ENCODE measurements around the gene BCOR. TPM values are rescaled to one million over a fixed set of nuclear protein-coding genes. Genes with fewer than 3 reads are reported as not detected.

BCOR gene
- total RNA-seq, 4 donors from 2014 or later: 20.9 to 36.0 (median 32.5) TPM

DNA sequence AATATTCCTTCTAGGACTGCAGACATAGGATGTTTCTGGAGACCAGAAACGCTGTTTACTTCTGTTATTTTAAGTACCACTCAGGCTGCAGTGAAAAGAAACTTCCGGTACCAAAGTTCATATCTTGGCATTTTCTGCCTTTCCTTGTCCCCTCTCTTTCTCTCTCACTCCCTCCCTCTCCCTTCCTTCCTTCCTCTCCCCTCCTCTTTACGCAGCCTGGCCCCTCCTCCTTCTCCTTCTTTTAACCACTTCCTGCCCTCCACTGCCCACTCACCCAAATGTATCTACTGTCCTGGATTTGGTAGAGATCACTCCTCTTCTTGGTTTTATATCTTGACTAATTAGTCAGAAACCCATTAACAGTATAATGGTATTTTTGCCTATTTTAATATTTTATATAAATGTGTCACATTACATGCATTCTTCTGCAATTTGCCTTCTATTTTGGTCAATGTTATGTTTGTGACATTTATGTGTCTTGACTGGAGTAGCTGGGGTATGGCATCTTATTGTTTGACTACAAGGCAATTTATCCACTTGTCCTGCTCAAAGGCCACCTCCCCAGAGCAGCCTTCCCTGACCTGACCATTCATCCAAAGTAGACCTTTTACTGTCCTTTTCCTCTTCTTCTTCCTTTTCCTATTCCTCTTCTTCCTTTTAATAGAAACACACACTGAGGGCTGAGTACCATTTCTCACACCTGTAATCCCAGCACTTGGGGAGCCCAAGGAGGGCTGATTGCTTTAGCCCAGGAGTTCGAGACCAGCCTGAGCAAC is 56.9 kb downstream of the BCOR start:
- WGBS: 49% methylated on average over 4 of the region's 4 CpGs
- DNase-seq (ENCODE audit: low spot score in 2 of 2): no peak

DNA sequence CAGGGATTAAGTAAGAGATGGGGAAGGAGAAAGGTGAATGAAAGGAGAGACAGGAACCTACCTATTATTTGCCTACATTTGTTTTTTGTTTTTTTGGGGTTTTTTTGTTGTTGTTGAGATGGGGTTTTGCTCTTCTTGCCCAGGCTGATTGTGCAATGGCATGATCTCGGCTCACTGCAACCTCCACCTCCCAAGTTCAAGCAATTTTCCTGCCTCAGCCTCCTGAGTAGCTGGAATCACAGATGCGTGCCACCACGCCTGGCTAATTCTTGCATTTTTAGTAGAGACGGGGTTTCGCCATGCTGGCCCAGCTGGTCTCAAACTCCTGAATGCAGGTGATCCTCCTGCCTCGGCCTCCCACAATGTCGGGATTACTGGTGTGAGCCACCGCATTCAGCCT is 57.9 kb downstream of the BCOR start:
- H3K36me3 ChIP-seq: no peaks in the 10 kb centered on the region
- no peaks in the 10 kb centered on the region for H3K27me3 ChIP-seq
- no peak overlapping the region for H3K27ac ChIP-seq
- WGBS: 92% methylated on average over 8 of the region's 8 CpGs
- H3K9me3 ChIP-seq: no peaks in the 10 kb centered on the region
- no peak for DNase-seq (ENCODE audit: low spot score in 2 of 2)
- TF ChIP-seq POLR2A (IDR thresholded peaks at IDR 0.05) (no peak), POLR2AphosphoS5 (IDR thresholded peaks at IDR 0.05) (no peak), EP300 (IDR thresholded peaks at IDR 0.05) (no peak)
- TF ChIP-seq, protein P1, sequence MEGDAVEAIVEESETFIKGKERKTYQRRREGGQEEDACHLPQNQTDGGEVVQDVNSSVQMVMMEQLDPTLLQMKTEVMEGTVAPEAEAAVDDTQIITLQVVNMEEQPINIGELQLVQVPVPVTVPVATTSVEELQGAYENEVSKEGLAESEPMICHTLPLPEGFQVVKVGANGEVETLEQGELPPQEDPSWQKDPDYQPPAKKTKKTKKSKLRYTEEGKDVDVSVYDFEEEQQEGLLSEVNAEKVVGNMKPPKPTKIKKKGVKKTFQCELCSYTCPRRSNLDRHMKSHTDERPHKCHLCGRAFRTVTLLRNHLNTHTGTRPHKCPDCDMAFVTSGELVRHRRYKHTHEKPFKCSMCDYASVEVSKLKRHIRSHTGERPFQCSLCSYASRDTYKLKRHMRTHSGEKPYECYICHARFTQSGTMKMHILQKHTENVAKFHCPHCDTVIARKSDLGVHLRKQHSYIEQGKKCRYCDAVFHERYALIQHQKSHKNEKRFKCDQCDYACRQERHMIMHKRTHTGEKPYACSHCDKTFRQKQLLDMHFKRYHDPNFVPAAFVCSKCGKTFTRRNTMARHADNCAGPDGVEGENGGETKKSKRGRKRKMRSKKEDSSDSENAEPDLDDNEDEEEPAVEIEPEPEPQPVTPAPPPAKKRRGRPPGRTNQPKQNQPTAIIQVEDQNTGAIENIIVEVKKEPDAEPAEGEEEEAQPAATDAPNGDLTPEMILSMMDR (IDR thresholded peaks at IDR 0.05): no peak
- no peaks in the 10 kb centered on the region for H3K4me1 ChIP-seq
- no peak overlapping the region for H3K4me3 ChIP-seq

More for the DNA sequence above, 56.9 kb downstream of the BCOR start:
- no peak for TF ChIP-seq POLR2AphosphoS5 (IDR thresholded peaks at IDR 0.05)
- TF ChIP-seq POLR2A (IDR thresholded peaks at IDR 0.05): no peak
- TF ChIP-seq EP300 (IDR thresholded peaks at IDR 0.05): no peak
- TF ChIP-seq, protein P1 (IDR thresholded peaks at IDR 0.05): no peak
- Histone ChIP-seq H3K4me3 (no peak overlapping the region), H3K4me1 (no peaks in the 10 kb centered on the region), H3K9me3 (no peaks in the 10 kb centered on the region), H3K27me3 (no peaks in the 10 kb centered on the region), H3K36me3 (no peaks in the 10 kb centered on the region), H3K27ac (no peak overlapping the region)

DNA sequence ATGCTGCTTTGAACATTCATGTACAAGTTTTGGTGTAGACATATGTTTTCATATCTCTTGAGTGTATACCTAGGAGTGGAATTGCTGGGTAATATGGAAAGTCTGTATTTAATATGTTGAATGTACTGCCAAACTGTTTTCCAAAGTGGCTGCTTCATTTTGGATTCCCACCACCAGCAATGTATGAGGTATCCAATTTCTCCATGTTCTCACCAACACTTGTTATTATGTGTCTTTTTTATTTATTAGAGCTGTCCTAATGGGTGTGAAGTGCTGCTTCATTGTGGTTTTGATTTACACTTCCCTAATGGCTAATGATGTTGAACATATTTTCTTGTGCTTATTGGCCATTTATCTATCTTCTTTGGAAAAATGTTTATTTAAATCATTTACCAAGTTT is 60.4 kb downstream of the BCOR start:
- Histone ChIP-seq H3K4me3 (no peak overlapping the region), H3K27ac (no peak overlapping the region), H3K27me3 (no peaks in the 10 kb centered on the region), H3K36me3 (no peaks in the 10 kb centered on the region), H3K4me1 (no peaks in the 10 kb centered on the region), H3K9me3 (no peaks in the 10 kb centered on the region)
- no peak for DNase-seq (ENCODE audit: low spot score in 2 of 2)
- TF ChIP-seq POLR2AphosphoS5 (IDR thresholded peaks at IDR 0.05): no peak
- TF ChIP-seq, protein P1 (IDR thresholded peaks at IDR 0.05): no peak
- TF ChIP-seq EP300 (IDR thresholded peaks at IDR 0.05): no peak
- no peak for TF ChIP-seq POLR2A (IDR thresholded peaks at IDR 0.05)

DNA sequence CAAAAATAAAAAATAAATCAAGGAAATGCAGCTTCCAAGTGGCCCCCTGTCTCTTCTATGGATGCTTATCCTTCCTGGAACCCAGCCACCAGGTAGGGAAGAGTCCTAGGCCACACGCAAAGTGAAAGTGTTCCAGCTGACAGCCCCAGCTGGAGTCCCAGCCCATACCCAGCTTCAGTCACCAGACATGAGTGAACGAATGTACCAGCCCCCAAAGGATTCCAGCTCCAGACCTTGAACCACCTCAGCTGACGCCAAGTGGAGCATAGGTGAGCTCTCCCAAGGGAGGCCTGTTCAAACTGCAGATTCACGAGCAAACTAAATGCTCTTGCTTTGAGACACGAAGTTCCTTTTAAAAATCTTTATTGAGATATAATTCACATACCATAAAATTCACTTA is 62.0 kb downstream of the BCOR start:
- WGBS: 89% methylated on average over 5 of the region's 5 CpGs
- Histone ChIP-seq H3K9me3 (no peaks in the 10 kb centered on the region), H3K4me1 (no peaks in the 10 kb centered on the region), H3K27me3 (no peaks in the 10 kb centered on the region), H3K27ac (no peak overlapping the region), H3K36me3 (no peaks in the 10 kb centered on the region), H3K4me3 (no peak overlapping the region)
- TF ChIP-seq, protein P1 (IDR thresholded peaks at IDR 0.05): no peak
- TF ChIP-seq POLR2AphosphoS5 (IDR thresholded peaks at IDR 0.05): no peak
- no peak for TF ChIP-seq POLR2A (IDR thresholded peaks at IDR 0.05)
- TF ChIP-seq EP300 (IDR thresholded peaks at IDR 0.05): no peak
- no peak for DNase-seq (ENCODE audit: low spot score in 2 of 2)

DNA sequence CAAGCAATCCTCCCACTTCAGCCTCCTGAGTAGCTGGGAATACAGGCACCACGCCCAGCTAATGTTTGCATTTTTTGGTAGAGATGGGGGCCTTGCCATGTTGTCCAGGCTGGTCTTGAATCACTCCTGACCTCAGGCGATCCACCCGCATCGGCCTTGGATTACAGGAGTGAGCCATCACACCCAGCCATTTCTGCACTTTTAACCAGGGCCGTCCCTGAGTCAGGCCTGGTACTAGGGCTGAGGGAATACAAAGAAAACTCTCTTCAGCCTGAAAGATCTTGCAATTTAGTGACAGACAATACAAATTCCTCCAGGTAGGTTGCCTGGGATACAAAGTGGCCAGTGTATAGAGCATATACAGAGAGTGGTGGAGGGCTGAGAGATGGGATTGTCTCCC is 65.8 kb downstream of the BCOR start:
- Histone ChIP-seq H3K27me3 (no peaks in the 10 kb centered on the region), H3K9me3 (no peaks in the 10 kb centered on the region), H3K4me1 (no peaks in the 10 kb centered on the region), H3K27ac (no peak overlapping the region), H3K4me3 (no peak overlapping the region), H3K36me3 (no peaks in the 10 kb centered on the region)
- TF ChIP-seq, protein P1 (IDR thresholded peaks at IDR 0.05): no peak
- TF ChIP-seq EP300 (IDR thresholded peaks at IDR 0.05) (no peak), POLR2AphosphoS5 (IDR thresholded peaks at IDR 0.05) (no peak), POLR2A (IDR thresholded peaks at IDR 0.05) (no peak)
- 91% methylated on average over 5 of the region's 5 CpGs for WGBS
- DNase-seq (ENCODE audit: low spot score in 2 of 2): no peak

Data from suprapubic skin (tissue), 4 donors.